Mesenteric fat pad (tissue), 1 donor: ENCODE results near the gene GDF2. TPM values are rescaled to one million over a fixed set of nuclear protein-coding genes. Genes with fewer than 3 reads are reported as not detected.

Source experiments
- DNase-seq: peaks from one replicate; pipeline ENCODE4 v3.0.0-alpha.2; 2020; ENCODE audit warnings: low spot score
- total RNA-seq: library from RNA; stranded (reverse); fragmentation: NEBNext Ultra II Directional; extraction: Animal tissue kit (Norgen Biotek cat#: 25700); gene quantifications from one replicate; pipeline ENCODE4 v1.2.1, GENCODE V29; 2021
- donor health status: DM: yes; HTN: yes; CAD: no.

The GDF2 gene
- total RNA-seq, 1 donor from 2014 or later, result not detected

- no peak for DNase-seq
Measured at GRCh38 chr10:47311193-47311931, 10.9 kb upstream of the GDF2 start.

- no peak for DNase-seq
Measured at GRCh38 chr10:47311932-47312662, 10.2 kb upstream of the GDF2 start.

DNA sequence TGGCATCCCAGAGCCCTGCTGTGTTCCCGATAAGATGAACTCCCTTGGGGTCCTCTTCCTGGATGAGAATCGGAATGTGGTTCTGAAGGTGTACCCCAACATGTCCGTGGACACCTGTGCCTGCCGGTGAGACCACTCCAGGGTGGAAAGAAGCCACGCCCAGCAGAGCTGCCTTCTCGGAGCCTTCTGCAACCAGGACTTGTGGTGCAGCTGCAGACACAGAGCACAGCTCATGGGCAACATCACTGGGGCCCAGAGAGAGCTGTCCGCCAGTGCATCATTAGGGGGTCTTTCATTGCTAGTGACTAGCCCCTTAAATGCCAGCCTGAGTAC, 9.6 kb upstream of the GDF2 start:
- no peak for DNase-seq

GRCh38 chr10:47314416-47314970, 7.8 kb upstream of the GDF2 start:
- DNase-seq, result no peak

DNA sequence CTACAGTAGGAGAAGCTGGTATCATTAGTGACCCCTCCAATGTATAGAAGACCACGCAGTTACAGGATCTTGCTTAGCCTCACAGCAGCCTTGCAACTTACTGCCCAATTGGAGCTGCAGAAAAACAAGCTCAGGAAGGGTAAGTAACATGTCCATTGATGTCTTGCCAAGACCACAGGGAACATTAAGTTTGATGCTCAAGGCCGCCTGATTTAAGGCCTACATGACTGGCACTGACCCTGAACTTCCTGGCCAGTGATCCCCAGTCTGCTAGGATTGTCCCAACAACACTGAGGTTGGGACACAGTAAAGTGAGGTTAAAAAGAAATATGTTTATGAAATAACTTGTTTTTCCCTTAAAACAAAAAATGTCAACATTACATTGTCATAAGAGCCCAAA, 6.8 kb upstream of the GDF2 start:
- no peak for DNase-seq

DNA sequence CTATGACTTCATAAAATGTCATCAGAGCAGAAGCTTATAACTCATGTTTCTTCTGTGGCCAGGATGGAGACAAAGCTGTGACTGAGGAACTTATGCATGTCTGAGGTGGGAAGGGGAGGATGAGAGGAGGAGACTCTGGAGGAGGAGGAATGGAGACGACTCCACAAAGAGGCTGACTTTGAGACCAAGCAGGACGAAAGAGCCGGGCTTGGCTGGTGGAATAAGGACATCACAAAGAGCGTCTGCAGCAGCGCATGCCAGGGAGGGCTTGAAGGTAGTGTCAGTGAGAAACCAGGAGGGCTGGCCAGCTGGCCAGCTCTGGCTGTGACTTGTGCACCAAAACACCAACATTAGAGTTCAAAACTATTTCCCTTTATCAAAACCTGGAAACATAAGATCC, 6.1 kb upstream of the GDF2 start:
- peak; percentile 76 for DNase-seq

- peak; percentile 65 for DNase-seq
Measured at GRCh38 chr10:47317251-47317650, 5.0 kb upstream of the GDF2 start.

DNA sequence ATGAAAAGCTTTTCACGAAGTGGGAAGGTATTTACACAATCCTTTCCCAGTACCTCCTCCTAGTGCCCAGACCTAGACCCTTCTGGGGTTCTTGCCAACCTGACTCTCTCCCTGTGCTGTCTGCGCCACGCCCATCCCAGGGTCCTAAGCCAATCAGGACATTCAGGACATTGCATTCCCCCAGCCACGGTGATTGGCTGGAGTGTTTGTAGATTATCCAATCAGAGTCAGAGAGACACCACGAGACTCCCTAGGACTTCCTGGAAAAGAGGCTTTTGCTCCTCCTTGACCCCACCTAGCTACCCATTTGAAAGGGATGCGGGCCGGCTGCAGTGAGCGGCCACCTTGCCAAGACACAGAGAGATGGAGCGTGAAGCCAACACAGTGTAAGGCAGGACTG, 3.5 kb upstream of the GDF2 start:
- peak; percentile 51 for DNase-seq

GRCh38 chr10:47319784-47320183, 2.5 kb upstream of the GDF2 start:
- DNase-seq, result peak; percentile 51

- DNase-seq, result peak; percentile 37
Measured at GRCh38 chr10:47320812-47321211, 1.4 kb upstream of the GDF2 start.

GRCh38 chr10:47321521-47322195, 596 bp upstream of the GDF2 start:
- peak; percentile 67 for DNase-seq

DNA sequence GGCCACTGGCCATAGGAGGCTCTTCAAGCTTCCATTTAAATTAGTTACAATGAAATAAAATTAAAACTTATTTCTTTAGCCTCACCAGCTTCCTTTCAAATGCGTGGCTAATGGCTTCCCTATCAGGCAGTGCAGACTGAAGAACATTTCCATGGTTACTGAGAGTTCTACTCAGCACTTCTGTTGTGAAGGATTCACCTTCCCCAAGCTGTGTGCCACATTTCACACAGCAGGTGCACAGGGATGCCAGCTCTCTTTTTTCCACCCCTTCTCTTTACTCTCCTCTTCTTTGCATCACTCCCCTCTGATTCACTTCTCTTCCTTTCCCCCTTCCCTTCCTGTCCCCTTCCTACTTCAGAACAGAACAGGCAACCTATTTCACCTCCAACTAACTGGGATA, 833 bp downstream of the GDF2 start:
- DNase-seq, result no peak

- DNase-seq, result no peak
Measured at GRCh38 chr10:47323636-47324296, 1.5 kb downstream of the GDF2 start.

DNA sequence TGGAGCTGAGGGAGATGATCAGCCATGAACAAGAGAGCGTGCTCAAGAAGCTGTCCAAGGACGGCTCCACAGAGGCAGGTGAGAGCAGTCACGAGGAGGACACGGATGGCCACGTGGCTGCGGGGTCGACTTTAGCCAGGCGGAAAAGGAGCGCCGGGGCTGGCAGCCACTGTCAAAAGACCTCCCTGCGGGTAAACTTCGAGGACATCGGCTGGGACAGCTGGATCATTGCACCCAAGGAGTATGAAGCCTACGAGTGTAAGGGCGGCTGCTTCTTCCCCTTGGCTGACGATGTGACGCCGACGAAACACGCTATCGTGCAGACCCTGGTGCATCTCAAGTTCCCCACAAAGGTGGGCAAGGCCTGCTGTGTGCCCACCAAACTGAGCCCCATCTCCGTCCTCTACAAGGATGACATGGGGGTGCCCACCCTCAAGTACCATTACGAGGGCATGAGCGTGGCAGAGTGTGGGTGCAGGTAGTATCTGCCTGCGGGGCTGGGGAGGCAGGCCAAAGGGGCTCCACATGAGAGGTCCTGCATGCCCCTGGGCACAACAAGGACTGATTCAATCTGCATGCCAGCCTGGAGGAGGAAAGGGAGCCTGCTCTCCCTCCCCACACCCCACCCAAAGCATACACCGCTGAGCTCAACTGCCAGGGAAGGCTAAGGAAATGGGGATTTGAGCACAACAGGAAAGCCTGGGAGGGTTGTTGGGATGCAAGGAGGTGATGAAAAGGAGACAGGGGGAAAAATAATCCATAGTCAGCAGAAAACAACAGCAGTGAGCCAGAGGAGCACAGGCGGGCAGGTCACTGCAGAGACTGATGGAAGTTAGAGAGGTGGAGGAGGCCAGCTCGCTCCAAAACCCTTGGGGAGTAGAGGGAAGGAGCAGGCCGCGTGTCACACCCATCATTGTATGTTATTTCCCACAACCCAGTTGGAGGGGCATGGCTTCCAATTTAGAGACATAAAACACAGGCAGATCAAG, 3.3 kb downstream of the GDF2 start:
- peak; percentile 88 for DNase-seq

DNA sequence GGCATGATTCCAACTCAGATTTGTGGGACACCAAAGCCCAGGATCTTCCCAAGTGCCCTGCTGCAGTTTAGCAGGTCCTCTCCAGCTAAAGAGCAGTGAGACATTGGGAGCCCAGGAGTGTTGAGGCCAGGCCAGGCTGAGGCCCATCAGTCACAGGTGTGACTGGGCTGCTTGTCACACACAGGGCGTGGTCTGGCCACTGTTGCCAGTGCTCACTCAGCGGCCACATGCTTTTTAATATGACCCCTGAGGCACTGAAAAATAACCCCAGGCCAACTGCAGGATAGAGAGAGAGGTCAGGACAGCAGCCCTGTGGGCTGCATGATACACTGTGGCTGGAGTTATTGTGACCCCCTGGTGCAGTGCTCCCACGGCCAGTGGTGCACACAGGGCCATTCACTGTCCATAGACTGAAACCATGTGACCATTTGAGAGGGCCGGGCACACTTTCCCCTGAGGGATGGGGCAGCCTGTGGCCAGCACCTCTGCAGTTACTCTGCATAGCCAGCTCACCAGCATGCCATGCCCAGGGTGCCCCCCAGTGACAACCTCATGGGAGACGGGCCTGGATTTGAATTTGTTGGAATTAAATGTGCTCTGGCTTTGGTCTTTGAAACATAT, 4.2 kb downstream of the GDF2 start:
- DNase-seq, result peak; percentile 75

DNA sequence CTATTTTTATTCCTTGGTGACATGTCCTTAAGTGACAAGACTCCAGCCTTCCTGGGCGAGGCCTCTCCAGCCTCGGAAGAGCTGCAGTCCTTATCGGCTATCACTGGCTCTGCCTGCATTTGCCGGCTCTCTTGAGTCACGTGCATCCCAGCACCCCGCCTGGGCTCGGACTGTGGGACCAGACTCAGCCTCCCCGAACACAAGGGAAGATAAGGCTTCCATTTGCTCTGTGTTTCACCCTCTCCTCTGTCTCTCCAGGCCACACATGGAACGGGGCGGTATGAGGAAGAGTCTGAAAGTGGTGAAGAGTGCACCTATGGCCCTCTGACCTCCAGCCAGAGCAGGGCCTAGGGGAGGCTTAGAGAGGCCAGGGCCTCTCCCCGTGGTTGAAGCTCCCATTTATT, 4.7 kb downstream of the GDF2 start:
- DNase-seq, result peak; percentile 69

DNA sequence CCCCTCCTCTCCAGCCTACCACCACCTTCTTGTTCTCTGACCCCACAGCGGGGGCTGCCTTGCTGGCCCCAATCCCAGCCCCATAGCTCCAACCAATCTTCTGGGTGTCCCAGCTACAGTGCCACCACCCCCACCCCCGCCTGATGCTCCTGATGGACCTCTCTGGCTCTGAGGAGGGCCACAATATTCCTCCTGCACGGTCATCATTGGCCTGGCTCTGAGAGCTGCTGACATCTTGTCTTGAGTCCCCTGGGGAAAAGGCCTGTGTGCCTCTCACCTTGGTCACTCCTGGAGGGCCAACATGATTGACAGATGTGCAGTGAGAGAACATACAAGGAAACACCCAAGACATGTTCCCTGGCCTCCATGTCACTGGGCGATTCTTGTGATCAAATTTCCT, 7.6 kb downstream of the GDF2 start:
- no peak for DNase-seq

DNA sequence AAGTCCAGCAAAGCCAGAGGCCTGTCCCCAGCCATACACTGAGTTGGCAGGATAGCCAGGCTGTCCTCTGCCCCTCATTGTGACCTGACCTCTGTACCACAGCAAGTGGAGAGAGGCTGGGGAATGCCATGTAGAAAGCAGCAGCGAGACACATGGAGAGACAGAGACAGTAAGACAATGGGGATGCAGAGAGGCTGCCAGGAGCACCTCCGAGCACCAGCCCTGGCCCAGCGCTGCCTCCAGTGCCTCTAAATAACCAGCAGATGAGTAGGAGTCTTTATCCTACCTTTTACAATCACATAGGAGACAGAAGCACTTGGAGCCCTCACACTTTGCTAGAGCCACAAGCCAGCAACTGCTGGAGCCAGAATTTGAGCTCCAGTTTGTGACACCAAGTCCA, 8.1 kb downstream of the GDF2 start:
- peak; percentile 59 for DNase-seq

DNA sequence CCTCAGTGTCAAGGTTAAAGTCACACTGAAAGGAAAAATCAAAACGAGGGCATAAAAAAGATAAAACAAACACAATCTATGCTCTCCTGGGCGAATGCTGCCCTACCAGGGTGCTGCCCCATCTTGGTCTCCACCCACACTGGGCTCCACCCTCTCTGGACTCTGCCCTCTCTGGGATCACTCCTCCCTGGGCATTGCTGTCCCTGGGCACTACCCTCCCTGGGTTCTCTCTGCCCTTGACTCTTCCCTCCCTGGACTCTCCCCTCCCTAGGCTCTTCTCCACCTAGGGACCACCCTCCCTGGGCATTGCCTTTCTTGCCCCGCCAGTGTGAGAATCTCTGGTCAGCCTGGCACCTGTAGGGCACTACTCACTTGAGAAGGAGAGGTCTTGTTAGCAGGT, 8.6 kb downstream of the GDF2 start:
- peak; percentile 33 for DNase-seq

DNA sequence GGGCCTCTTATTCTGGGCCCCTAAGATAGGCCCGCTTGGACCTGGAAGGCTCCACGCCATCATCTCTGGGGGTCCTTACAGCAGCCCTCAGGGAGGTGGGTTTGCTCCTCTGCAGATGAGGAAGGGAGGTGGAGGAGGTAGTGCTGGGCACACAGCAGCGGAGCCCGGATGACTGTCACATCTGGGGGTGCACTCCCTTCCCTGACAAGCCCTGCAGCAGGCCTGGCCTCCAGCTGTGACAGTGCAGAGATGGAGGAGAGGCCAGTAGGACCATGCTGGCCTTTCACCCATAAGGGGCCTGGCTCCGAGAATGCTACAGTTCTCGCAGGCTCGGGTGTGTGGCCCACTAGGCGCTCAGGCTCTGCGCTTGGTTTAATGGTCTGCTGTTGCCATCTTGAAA, 9.2 kb downstream of the GDF2 start:
- peak; percentile 79 for DNase-seq
